Fibroblast of skin of abdomen (primary cell): ENCODE data around the gene YLPM1.
A peak's percentile ranks its signal among the peaks of the same experiment; 100 is the strongest.

Experiments used
- DNase-seq: peaks from one replicate; pipeline ENCODE4 v3.0.0-alpha.2; 2013

YLPM1 gene

GRCh38 chr14:74846168-74846567 is 83.1 kb downstream of the YLPM1 start:
- peak; percentile 87 for DNase-seq

- DNase-seq: peak; percentile 76
Observed at GRCh38 chr14:74846968-74847665, 84.0 kb downstream of the YLPM1 start.

- peak; percentile 54 for DNase-seq
Observed at GRCh38 chr14:74848768-74849167, 85.7 kb downstream of the YLPM1 start.

GRCh38 chr14:74852922-74853530 is 89.9 kb downstream of the YLPM1 start:
- DNase-seq: peak; percentile 84

- no peak for DNase-seq
Observed at GRCh38 chr14:74853581-74853980, 90.5 kb downstream of the YLPM1 start.

GRCh38 chr14:74855021-74855420 is 91.9 kb downstream of the YLPM1 start:
- DNase-seq: no peak

GRCh38 chr14:74855945-74856344 is 92.8 kb downstream of the YLPM1 start:
- DNase-seq: no peak

GRCh38 chr14:74856366-74856765 is 93.2 kb downstream of the YLPM1 start:
- no peak for DNase-seq

GRCh38 chr14:74858022-74858421 is 94.9 kb downstream of the YLPM1 start:
- DNase-seq: peak; percentile 60

GRCh38 chr14:74859757-74860552 is 96.8 kb downstream of the YLPM1 start:
- peak; percentile 58 for DNase-seq

GRCh38 chr14:74860899-74861733 is 98.0 kb downstream of the YLPM1 start:
- peak; percentile 85 for DNase-seq

- no peak for DNase-seq
Observed at GRCh38 chr14:74861734-74862090, 98.6 kb downstream of the YLPM1 start.

GRCh38 chr14:74863274-74863673 is 100.2 kb downstream of the YLPM1 start:
- DNase-seq: no peak

GRCh38 chr14:74864198-74864597 is 101.1 kb downstream of the YLPM1 start:
- no peak for DNase-seq

GRCh38 chr14:74865156-74865555 is 102.0 kb downstream of the YLPM1 start:
- DNase-seq: no peak

GRCh38 chr14:74866708-74867389 is 103.7 kb downstream of the YLPM1 start:
- no peak for DNase-seq

GRCh38 chr14:74867673-74868072 is 104.6 kb downstream of the YLPM1 start:
- DNase-seq: peak; percentile 37

- no peak for DNase-seq
Observed at GRCh38 chr14:74868739-74869138, 105.6 kb downstream of the YLPM1 start.

- no peak for DNase-seq
Observed at GRCh38 chr14:74871819-74872218, 108.7 kb downstream of the YLPM1 start.

GRCh38 chr14:74875204-74875603 is 112.1 kb downstream of the YLPM1 start:
- no peak for DNase-seq

GRCh38 chr14:74875941-74876913 is 113.1 kb downstream of the YLPM1 start, which contains the start of gene PROX2:
TSS of gene PROX2 (minus strand) at chr14:74876145. CDS start at chr14:74863834, 12,311 bp downstream.
- DNase-seq: peak; percentile 40
